IMR-90 (cell line): Measurements from ENCODE around the gene KRTAP6-2. TPM values are rescaled to one million over a fixed set of nuclear protein-coding genes. Genes with fewer than 3 reads are reported as not detected.

Experiments
- ATAC-seq: fragments of 200-7000 bp; cut with Tn5 transposase; 2 replicates; pipeline ENCODE4 v1.9.1; 2020; ENCODE audit warnings: low read depth, mild to moderate bottlenecking, moderate library complexity
- BruUV-seq: library from RNA; stranded (reverse); fragments of 400-500 nt; replicated peaks from 2 replicates; lab custom pipeline; 2021; lab: Mats Ljungman, UMichigan
- CTCF ChIA-PET: fragments of 300-600 bp; formaldehyde crosslinking; extraction: SDS; loops from one replicate; lab custom pipeline; 2021; ENCODE audit warnings: antibody characterized with exemption; lab: Yijun Ruan, JAX
- POLR2A ChIA-PET: fragments of 300-600 bp; sonication (Branson Sonifier 250); formaldehyde crosslinking; loops from one replicate; lab custom pipeline; 2022; ENCODE audit warnings: antibody characterized with exemption; ENCODE audit not compliant: unreplicated experiment; lab: Charles Lee
- DNase-seq: peaks from one replicate; pipeline ENCODE4 v3.0.0; 2013
- H2AFZ ChIP-seq: replicated peaks from 2 replicates; pipeline ENCODE3; 2013; ENCODE audit warnings: low read length, mild to moderate bottlenecking; ENCODE audit not compliant: poor library complexity
- H2AK5ac ChIP-seq: 2 replicates; pipeline ENCODE4 v1.6.1; 2013; ENCODE audit warnings: low read depth, low read length, inconsistent platforms
- H2AK9ac ChIP-seq: replicated peaks from 2 replicates; pipeline ENCODE3; 2013; ENCODE audit warnings: mild to moderate bottlenecking, low read depth, low read length, moderate library complexity; ENCODE audit not compliant: poor library complexity
- H2BK120ac ChIP-seq: 2 replicates; pipeline ENCODE4 v1.6.1; 2013; ENCODE audit warnings: low read depth, low read length, inconsistent platforms
- H2BK15ac ChIP-seq: 3 replicates; pipeline ENCODE4 v1.6.1; 2013; ENCODE audit warnings: low read depth, low read length, inconsistent platforms
- H2BK20ac ChIP-seq: 2 replicates; pipeline ENCODE4 v1.6.1; 2013; ENCODE audit warnings: low read depth, mild to moderate bottlenecking, inconsistent platforms, low read length, moderate library complexity
- H2BK5ac ChIP-seq: 2 replicates; pipeline ENCODE4 v1.6.1; 2013; ENCODE audit warnings: mild to moderate bottlenecking, low read depth, low read length, inconsistent platforms; ENCODE audit not compliant: poor library complexity, severe bottlenecking
- H3K14ac ChIP-seq: replicated peaks from 2 replicates; pipeline ENCODE4 v1.6.1; 2013; ENCODE audit warnings: low read depth, low read length, inconsistent platforms
- H3K18ac ChIP-seq: 2 replicates; pipeline ENCODE4 v1.6.1; 2013; ENCODE audit warnings: low read depth, low read length, control low read depth
- H3K23ac ChIP-seq: 2 replicates; pipeline ENCODE4 v1.6.1; 2013; ENCODE audit warnings: low read depth, low read length, inconsistent platforms
- H3K27ac ChIP-seq: 2 replicates; pipeline ENCODE4 v1.5.1; 2013; ENCODE audit warnings: mild to moderate bottlenecking, control low read depth, low read length; ENCODE audit not compliant: insufficient read depth
- H3K27me3 ChIP-seq: 2 replicates; pipeline ENCODE4 v1.6.1; 2013; ENCODE audit warnings: low read length; ENCODE audit not compliant: control insufficient read depth, insufficient read depth
- H3K36me3 ChIP-seq: 2 replicates; pipeline ENCODE4 v1.6.1; 2013; ENCODE audit warnings: low read length, mixed read lengths; ENCODE audit not compliant: control insufficient read depth, insufficient read depth
- H3K4ac ChIP-seq: 2 replicates; pipeline ENCODE4 v1.6.1; 2013; ENCODE audit warnings: low read depth, low read length, inconsistent platforms
- H3K4me1 ChIP-seq: 2 replicates; pipeline ENCODE4 v1.6.1; 2013; ENCODE audit warnings: low read length, mixed read lengths; ENCODE audit not compliant: control insufficient read depth, insufficient read depth
- H3K4me2 ChIP-seq: 2 replicates; pipeline ENCODE4 v1.6.1; 2013; ENCODE audit warnings: low read depth, mild to moderate bottlenecking, control low read depth, low read length, moderate library complexity
- H3K4me3 ChIP-seq: 2 replicates; pipeline ENCODE4 v1.5.1; 2013; ENCODE audit warnings: low read depth, mild to moderate bottlenecking, control low read depth, low read length, moderate library complexity; ENCODE audit not compliant: insufficient read depth
- H3K56ac ChIP-seq: 2 replicates; pipeline ENCODE4 v1.6.1; 2013; ENCODE audit warnings: low read length, inconsistent platforms; ENCODE audit not compliant: insufficient read depth; ENCODE audit errors: extremely low read depth
- H3K79me1 ChIP-seq, 2 experiments: 2 replicates each; pipeline ENCODE4 v1.6.1; 2013; ENCODE audit warnings: low read length in 2 of 2, inconsistent platforms in 1 of 2, low read depth in 1 of 2
- H3K9ac ChIP-seq: 2 replicates; pipeline ENCODE4 v1.6.1; 2013; ENCODE audit warnings: low read depth, low read length, control low read depth
- H3K9me1 ChIP-seq: 2 replicates; pipeline ENCODE4 v1.6.1; 2013; ENCODE audit warnings: low read length, inconsistent platforms; ENCODE audit not compliant: insufficient read depth
- H3K9me3 ChIP-seq: 2 replicates; pipeline ENCODE4 v1.6.1; 2013; ENCODE audit warnings: low read length; ENCODE audit not compliant: control insufficient read depth, insufficient read depth
- H4K20me1 ChIP-seq: 2 replicates; pipeline ENCODE4 v1.6.1; 2013; ENCODE audit warnings: low read length, inconsistent platforms; ENCODE audit not compliant: insufficient read depth
- H4K5ac ChIP-seq: 2 replicates; pipeline ENCODE4 v1.6.1; 2013; ENCODE audit warnings: mild to moderate bottlenecking, low read depth, low read length, control low read depth
- H4K8ac ChIP-seq, 2 experiments: 2 replicates each; pipeline ENCODE4 v1.6.1; 2013; ENCODE audit warnings: low read depth in 2 of 2, low read length in 2 of 2, control low read depth in 1 of 2, inconsistent platforms in 1 of 2
- H4K91ac ChIP-seq: 2 replicates; pipeline ENCODE4 v1.6.1; 2013; ENCODE audit warnings: low read depth, low read length, inconsistent platforms; ENCODE audit not compliant: insufficient read depth
- BHLHE40 ChIP-seq: fragments of 150-350 bp; IDR thresholded peaks from 2 replicates; pipeline ENCODE4 v1.6.1; 2016; ENCODE audit warnings: mild to moderate bottlenecking, low read depth, low read length
- CEBPB ChIP-seq: IDR thresholded peaks from 2 replicates; pipeline ENCODE4 v1.6.1; 2012; ENCODE audit warnings: low read depth, low read length, improper control_type of control experiment
- FOS ChIP-seq: fragments of 150-350 bp; IDR thresholded peaks from 2 replicates; pipeline ENCODE4 v1.6.1; 2016; ENCODE audit warnings: low read depth, low read length
- MAZ ChIP-seq: IDR thresholded peaks from 2 replicates; pipeline ENCODE4 v1.6.1; 2012; ENCODE audit warnings: low read depth, mild to moderate bottlenecking, low read length, improper control_type of control experiment, moderate library complexity, borderline replicate concordance
- MXI1 ChIP-seq: IDR thresholded peaks from 2 replicates; pipeline ENCODE4 v1.6.1; 2012; ENCODE audit warnings: low read depth, mild to moderate bottlenecking, low read length, moderate library complexity, borderline replicate concordance
- NFE2L2 ChIP-seq: fragments of 150-350 bp; IDR thresholded peaks from 2 replicates; pipeline ENCODE4 v1.6.1; 2016; ENCODE audit warnings: low read depth, mild to moderate bottlenecking, low read length
- POLR2A ChIP-seq: IDR thresholded peaks from 2 replicates; pipeline ENCODE4 v1.6.1; 2012; ENCODE audit warnings: mild to moderate bottlenecking, low read depth, low read length
- RAD21 ChIP-seq: IDR thresholded peaks from 2 replicates; pipeline ENCODE4 v1.6.1; 2012; ENCODE audit warnings: low read length, improper control_type of control experiment
- RCOR1 ChIP-seq: IDR thresholded peaks from 2 replicates; pipeline ENCODE4 v1.6.1; 2012; ENCODE audit warnings: mild to moderate bottlenecking, low read length, improper control_type of control experiment; ENCODE audit not compliant: insufficient replicate concordance
- RFX5 ChIP-seq: IDR thresholded peaks from 2 replicates; pipeline ENCODE4 v1.8.0; 2012; ENCODE audit warnings: low read depth, mild to moderate bottlenecking, low read length, moderate library complexity
- SMC3 ChIP-seq: fragments of 150-350 bp; IDR thresholded peaks from 2 replicates; pipeline ENCODE4 v1.6.1; 2016; ENCODE audit warnings: low read depth, mild to moderate bottlenecking, antibody characterized with exemption, low read length, moderate library complexity
- WGBS, 2 experiments: methylation state at CpG; one replicate each; pipeline versions ENCODE4 v1.1.5 to v1.1.7; 2013; ENCODE audit warnings: missing lambda C conversion rate in 2 of 2; ENCODE audit not compliant: insufficient read length in 1 of 2; ENCODE audit errors: extremely low coverage in 2 of 2; 5-methylcytosine and 5-hydroxymethylcytosine counted together
- dilution Hi-C: fragments of 300-500 bp; cut with HindIII; formaldehyde crosslinking; loops from one replicate; pipeline ENCODE4 v1.14.3; 2018; ENCODE audit warnings: low sequenced_read_pairs; ENCODE audit not compliant: unreplicated experiment
- in situ Hi-C: fragments of 300-500 bp; cut with MboI; formaldehyde crosslinking; loops from 3 replicates; pipeline ENCODE4 v1.14.3; 2019; ENCODE audit warnings: low sequenced_read_pairs, inconsistent platforms, mixed read lengths
- intact Hi-C: fragments of 100-400 bp; cut with micrococcal nuclease; formaldehyde crosslinking; loops from 2 replicates; pipeline ENCODE4 v1.10.0; 2022
- polyA plus RNA-seq, 3 experiments: library from polyadenylated mRNA; depleted of rRNA; stranded (reverse); fragments of >200 nt; gene quantifications; 2 replicates each; pipeline ENCODE4 v1.2.3, GENCODE V29; 2012; ENCODE audit warnings: low replicate concordance in 1 of 3
- total RNA-seq: library from RNA; depleted of rRNA; stranded (reverse); fragments of >200 nt; gene quantifications from 2 replicates; pipeline ENCODE4 v1.2.3, GENCODE V29; 2012
- TF ChIP-seq, protein P1 (sequence below): fragments of 150-350 bp; IDR thresholded peaks from 2 replicates; pipeline ENCODE4 v1.6.1; 2016; ENCODE audit warnings: low read depth, mild to moderate bottlenecking, low read length, moderate library complexity, borderline replicate concordance
- TF ChIP-seq, protein P2 (sequence below): conservative IDR thresholded peaks from 2 replicates; pipeline ENCODE4 v1.5.1; 2012; ENCODE audit warnings: mild to moderate bottlenecking, low read depth, low read length, improper control_type of control experiment

Gene KRTAP6-2
- total and polyA plus RNA-seq, 2 of the 4 experiments (the other 2 are of a cell fraction), result not detected

DNA sequence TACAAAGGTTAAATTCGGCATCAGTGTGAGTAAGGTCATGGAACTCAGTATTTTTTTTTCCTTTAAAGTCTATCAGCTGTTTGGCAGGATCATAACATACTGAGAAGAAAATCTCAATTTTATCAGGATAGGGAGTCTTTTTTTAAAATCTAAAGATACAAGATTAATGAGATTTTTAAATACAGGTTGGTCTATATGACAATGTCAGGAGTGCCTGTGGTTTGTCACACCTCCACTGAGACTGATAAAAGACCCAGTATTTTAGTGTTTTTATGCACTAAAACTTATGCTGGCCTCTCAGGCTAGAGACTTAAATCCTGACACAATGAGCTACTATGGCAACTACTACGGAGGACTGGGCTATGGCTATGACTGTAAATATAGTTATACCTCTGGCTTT lies 43.9 kb upstream of the KRTAP6-2 start, which contains the start of gene KRTAP20-3:
KRTAP20-3 (plus strand) TSS at position 301 of the 400 bp plus-strand sequence.
- Histone ChIP-seq H3K9me1 (no peaks in the 10 kb centered on the region), H3K56ac (no peak within 1 kb of the TSS), H3K9ac (no peak within 1 kb of the TSS), H3K14ac (no peak within 1 kb of the TSS), H3K9me3 (peaks cover 6% of the 10 kb centered on the region; the same call in 1 of the 2 replicates), H3K79me1 (no peaks in the 10 kb centered on the region), H3K27ac (no peak within 1 kb of the TSS), H4K8ac (no peak within 1 kb of the TSS), H3K36me3 (no peaks in the 10 kb centered on the region), H3K4ac (no peak within 1 kb of the TSS), H2AK5ac (no peak within 1 kb of the TSS), H3K4me1 (no peaks in the 10 kb centered on the region), H2BK15ac (no peak within 1 kb of the TSS), H3K23ac (no peak within 1 kb of the TSS), H2BK20ac (no peak within 1 kb of the TSS), H4K5ac (no peak within 1 kb of the TSS), H4K91ac (no peak within 1 kb of the TSS), H2AFZ (no peak within 1 kb of the TSS), H3K18ac (no peak within 1 kb of the TSS), H2AK9ac (no peak within 1 kb of the TSS), H3K4me2 (no peak within 1 kb of the TSS), H2BK120ac (no peak within 1 kb of the TSS), H3K4me3 (no peak within 1 kb of the TSS), H4K20me1 (no peaks in the 10 kb centered on the region), H3K27me3 (no peaks in the 10 kb centered on the region), H2BK5ac (no peak within 1 kb of the TSS)
- DNase-seq, result no peak
- ATAC-seq, result no peak
- no TSS peak for BruUV-seq
- dilution Hi-C loops (no loop called here), intact Hi-C loops (no loop called here), in situ Hi-C loops (no loop called here)
- TF ChIP-seq MAZ (no peak), RFX5 (no peak), RAD21 (no peak), MXI1 (no peak), SMC3 (no peak), POLR2A (no peak), FOS (no peak), CEBPB (no peak), RCOR1 (no peak), NFE2L2 (no peak), BHLHE40 (no peak)
- TF ChIP-seq, protein P1, sequence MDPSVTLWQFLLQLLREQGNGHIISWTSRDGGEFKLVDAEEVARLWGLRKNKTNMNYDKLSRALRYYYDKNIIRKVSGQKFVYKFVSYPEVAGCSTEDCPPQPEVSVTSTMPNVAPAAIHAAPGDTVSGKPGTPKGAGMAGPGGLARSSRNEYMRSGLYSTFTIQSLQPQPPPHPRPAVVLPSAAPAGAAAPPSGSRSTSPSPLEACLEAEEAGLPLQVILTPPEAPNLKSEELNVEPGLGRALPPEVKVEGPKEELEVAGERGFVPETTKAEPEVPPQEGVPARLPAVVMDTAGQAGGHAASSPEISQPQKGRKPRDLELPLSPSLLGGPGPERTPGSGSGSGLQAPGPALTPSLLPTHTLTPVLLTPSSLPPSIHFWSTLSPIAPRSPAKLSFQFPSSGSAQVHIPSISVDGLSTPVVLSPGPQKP, result no peak
- TF ChIP-seq, protein P2, sequence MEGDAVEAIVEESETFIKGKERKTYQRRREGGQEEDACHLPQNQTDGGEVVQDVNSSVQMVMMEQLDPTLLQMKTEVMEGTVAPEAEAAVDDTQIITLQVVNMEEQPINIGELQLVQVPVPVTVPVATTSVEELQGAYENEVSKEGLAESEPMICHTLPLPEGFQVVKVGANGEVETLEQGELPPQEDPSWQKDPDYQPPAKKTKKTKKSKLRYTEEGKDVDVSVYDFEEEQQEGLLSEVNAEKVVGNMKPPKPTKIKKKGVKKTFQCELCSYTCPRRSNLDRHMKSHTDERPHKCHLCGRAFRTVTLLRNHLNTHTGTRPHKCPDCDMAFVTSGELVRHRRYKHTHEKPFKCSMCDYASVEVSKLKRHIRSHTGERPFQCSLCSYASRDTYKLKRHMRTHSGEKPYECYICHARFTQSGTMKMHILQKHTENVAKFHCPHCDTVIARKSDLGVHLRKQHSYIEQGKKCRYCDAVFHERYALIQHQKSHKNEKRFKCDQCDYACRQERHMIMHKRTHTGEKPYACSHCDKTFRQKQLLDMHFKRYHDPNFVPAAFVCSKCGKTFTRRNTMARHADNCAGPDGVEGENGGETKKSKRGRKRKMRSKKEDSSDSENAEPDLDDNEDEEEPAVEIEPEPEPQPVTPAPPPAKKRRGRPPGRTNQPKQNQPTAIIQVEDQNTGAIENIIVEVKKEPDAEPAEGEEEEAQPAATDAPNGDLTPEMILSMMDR, result no peak
- no CpG with 5 or more reads among the region's 2 CpGs for WGBS, 2 experiments
- POLR2A ChIA-PET, result no interaction called here
- CTCF ChIA-PET, result no interaction called here
